Activated T-cell treated with anti-CD3 and anti-CD28 coated beads, Interleukin-2, amount 50 U/mL, for 72 hours (primary cell): ENCODE data around the gene PAM. TPM values are rescaled to one million over a fixed set of nuclear protein-coding genes. Genes with fewer than 3 reads are reported as not detected.
"Not testable (repeated sequence)": the region's sequence is repeated elsewhere in the genome, so short reads cannot be mapped to it uniquely, and the experiment has no call there.

Source experiments
- ATAC-seq, 2 donors: fragments of 150-1000 bp; cut with Tn5 transposase; replicated peaks in 1 of 2; 2 replicates each; pipeline ENCODE4 v1.10.0; 2021; ENCODE audit warnings: moderate library complexity in 2 of 2, mild to moderate bottlenecking in 1 of 2
- DNase-seq, 2 donors: peaks; one replicate each; pipeline ENCODE4 v3.0.0; 2021 to 2022; ENCODE audit warnings: mixed read lengths in 1 of 2
- H3K27ac Mint-ChIP-seq: one replicate; pipeline ENCODE4 v1.8.0; 2022; ENCODE audit warnings: mild to moderate bottlenecking, moderate library complexity, mixed read lengths
- H3K27me3 Mint-ChIP-seq: one replicate; pipeline ENCODE4 v1.8.0; 2022; ENCODE audit warnings: low read depth, mixed read lengths
- H3K36me3 Mint-ChIP-seq, 2 donors: one replicate each; pipeline ENCODE4 v1.8.0; 2022; ENCODE audit warnings: mixed read lengths in 2 of 2, mild to moderate bottlenecking in 1 of 2; ENCODE audit not compliant: insufficient read depth in 2 of 2
- H3K4me1 Mint-ChIP-seq: one replicate; pipeline ENCODE4 v1.8.0; 2022; ENCODE audit warnings: low read depth, mixed read lengths
- H3K4me3 Mint-ChIP-seq, 2 donors: one replicate each; pipeline ENCODE4 v1.8.0; 2022; ENCODE audit warnings: mild to moderate bottlenecking in 2 of 2, mixed read lengths in 2 of 2, moderate library complexity in 2 of 2
- H3K9me3 Mint-ChIP-seq, 2 donors: one replicate each; pipeline ENCODE4 v1.8.0; 2022; ENCODE audit warnings: mixed read lengths in 2 of 2
- total RNA-seq, 2 donors: library from RNA; stranded (reverse); gene quantifications; one replicate each; pipeline ENCODE4 v1.2.3, GENCODE V29; 2022

Gene PAM
- total RNA-seq, 2 donors from 2014 or later, result 41.7 to 56.6 TPM

DNA sequence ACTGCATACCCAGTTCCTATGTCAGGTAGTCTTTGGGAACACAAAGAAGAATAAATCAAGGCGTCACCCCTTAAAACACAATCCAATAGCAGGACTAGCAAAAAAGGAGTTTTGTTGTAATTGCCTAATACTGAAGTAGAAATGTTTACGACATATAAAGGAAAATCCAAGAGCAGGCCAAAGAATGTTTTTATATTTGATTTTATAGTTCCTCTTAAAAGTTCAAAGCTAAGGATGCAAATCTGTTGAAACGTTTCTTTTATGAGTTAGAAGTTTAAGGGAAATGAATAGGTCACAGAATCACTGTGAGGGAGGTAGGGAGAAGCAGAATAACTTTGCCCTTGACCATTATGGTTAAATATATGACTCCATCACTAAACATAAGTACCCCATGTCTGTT lies 136.1 kb downstream of the PAM start:
- ATAC-seq (no peak), DNase-seq (no peak)
- Mint-ChIP-seq H3K9me3 (peaks cover 0 to 2% of the 10 kb centered on the region in 2 donors), H3K4me1 (no peaks in the 10 kb centered on the region), H3K36me3 (peaks cover 0 to 2% of the 10 kb centered on the region in 2 donors), H3K27me3 (no peaks in the 10 kb centered on the region), H3K4me3 (no peak overlapping the region), H3K27ac (no peak overlapping the region)

GRCh38 chr5:102893942-102894341 lies 138.8 kb downstream of the PAM start:
- no peak overlapping the region for H3K27ac Mint-ChIP-seq

DNA sequence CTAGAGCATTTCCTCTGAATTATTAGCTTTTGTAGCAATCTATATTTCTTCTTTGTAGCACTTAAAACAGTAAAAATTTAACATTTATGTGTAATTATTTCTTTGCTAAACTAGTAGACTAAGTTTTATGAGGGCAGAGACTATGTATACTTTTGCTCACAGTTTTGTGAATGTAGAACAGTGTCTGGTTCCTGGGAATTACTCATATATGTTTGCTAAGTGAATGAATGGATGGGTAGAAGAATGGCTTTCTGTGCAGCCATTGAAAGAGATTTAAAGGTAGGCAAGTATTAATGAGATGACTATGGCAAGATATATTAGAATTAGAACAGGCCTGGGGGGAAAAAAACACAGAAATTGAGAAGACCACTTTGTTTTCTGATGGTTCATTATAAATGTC lies 140.1 kb downstream of the PAM start:
- Mint-ChIP-seq H3K27ac (no peak overlapping the region), H3K4me1 (no peaks in the 10 kb centered on the region), H3K27me3 (no peaks in the 10 kb centered on the region), H3K4me3 (no peak overlapping the region), H3K36me3 (no peaks in the 10 kb centered on the region), H3K9me3 (peaks cover 0 to 2% of the 10 kb centered on the region in 2 donors)
- DNase-seq (no peak), ATAC-seq (no peak)

More at GRCh38 chr5:102893942-102894341, 138.8 kb downstream of the PAM start:
- H3K4me3 Mint-ChIP-seq, result no peak overlapping the region
- H3K4me1 Mint-ChIP-seq, result no peaks in the 10 kb centered on the region
- H3K27me3 Mint-ChIP-seq, result no peaks in the 10 kb centered on the region
- H3K36me3 Mint-ChIP-seq, result no peaks in the 10 kb centered on the region
- peaks cover 0 to 2% of the 10 kb centered on the region in 2 donors for H3K9me3 Mint-ChIP-seq
- DNase-seq (no peak), ATAC-seq (no peak)

DNA sequence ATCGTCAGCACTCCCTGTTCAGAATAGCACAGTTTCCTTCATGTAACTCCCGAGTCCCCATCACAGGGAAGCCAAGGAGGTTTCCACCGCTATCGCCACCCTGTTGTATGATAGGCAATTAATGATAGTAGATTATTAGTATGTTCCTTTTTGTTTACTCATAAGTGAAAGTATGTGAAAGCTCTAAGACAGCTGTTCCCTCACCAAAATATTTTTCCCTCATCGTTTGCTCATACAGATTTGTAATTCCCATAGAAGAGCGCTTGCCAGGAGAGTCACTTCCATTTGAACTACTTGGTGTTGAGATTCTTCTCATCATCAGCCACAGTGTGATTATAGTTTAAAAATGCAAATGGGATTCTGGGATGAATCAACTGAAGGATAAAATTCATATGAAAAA lies 140.9 kb downstream of the PAM start:
- Mint-ChIP-seq H3K4me3 (no peak overlapping the region), H3K4me1 (no peaks in the 10 kb centered on the region), H3K9me3 (peaks cover 0 to 2% of the 10 kb centered on the region in 2 donors), H3K36me3 (no peaks in the 10 kb centered on the region), H3K27me3 (no peaks in the 10 kb centered on the region), H3K27ac (no peak overlapping the region)
- no peak for ATAC-seq
- no peak for DNase-seq

DNA sequence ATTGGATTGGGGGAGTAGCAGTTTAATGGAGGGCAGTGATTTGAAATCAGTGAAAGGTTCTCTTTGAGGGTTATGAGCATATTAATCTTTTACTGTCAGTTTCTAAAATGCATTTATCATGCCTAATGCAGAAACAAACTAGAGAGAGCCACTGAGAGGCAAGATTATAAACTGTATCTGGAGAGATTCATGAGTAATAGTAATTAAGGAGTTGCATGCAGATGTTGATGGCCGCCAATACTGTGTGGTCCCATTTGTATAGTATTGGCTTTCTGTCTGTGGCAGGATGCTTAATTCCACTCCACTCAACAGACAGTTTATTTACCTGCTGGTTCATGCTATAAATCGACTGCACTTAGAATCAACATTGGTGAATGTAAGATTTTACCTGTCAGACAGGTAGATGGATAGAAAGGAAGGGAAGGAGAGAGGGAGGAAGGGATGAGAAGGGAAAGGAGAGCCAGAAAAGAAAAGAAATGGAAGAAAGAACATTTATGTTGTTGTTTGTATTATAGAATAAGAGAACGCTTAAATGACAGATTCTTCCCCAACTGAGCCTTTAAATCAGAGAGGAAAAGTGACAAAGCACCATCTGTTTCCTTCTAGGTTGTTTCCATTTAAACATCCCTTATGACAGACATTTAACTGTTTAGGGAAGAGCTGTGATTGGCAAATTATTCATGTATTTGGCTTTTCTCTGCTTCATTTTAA lies 146.5 kb downstream of the PAM start:
- DNase-seq (no peak), ATAC-seq (no peak)
- H3K27me3 Mint-ChIP-seq, result no peaks in the 10 kb centered on the region
- no peaks in the 10 kb centered on the region for H3K9me3 Mint-ChIP-seq
- H3K4me3 Mint-ChIP-seq, result no peak overlapping the region
- H3K36me3 Mint-ChIP-seq, result peaks cover 2 to 3% of the 10 kb centered on the region in 2 donors
- H3K4me1 Mint-ChIP-seq, result no peaks in the 10 kb centered on the region
- no peak overlapping the region for H3K27ac Mint-ChIP-seq

DNA sequence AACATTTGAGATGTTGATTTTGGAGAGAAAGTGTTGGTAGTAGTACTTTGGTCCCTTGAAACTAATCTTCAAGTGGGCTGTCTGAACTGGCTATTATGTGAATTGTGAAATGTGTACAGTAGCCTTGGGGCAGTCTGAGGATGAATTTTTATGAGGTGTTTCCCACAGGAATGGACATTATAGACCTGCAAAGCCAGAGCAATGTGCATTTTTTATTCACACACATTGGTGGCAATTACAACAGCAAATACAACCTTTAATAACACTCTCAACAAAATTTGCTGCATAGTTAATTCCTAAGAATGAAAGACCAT lies 147.0 kb downstream of the PAM start:
- Mint-ChIP-seq H3K9me3 (no peaks in the 10 kb centered on the region), H3K36me3 (peaks cover 3% of the 10 kb centered on the region in 2 donors), H3K4me1 (no peaks in the 10 kb centered on the region), H3K4me3 (no peak overlapping the region), H3K27me3 (no peaks in the 10 kb centered on the region), H3K27ac (no peak overlapping the region)
- DNase-seq (no peak), ATAC-seq (no peak)

DNA sequence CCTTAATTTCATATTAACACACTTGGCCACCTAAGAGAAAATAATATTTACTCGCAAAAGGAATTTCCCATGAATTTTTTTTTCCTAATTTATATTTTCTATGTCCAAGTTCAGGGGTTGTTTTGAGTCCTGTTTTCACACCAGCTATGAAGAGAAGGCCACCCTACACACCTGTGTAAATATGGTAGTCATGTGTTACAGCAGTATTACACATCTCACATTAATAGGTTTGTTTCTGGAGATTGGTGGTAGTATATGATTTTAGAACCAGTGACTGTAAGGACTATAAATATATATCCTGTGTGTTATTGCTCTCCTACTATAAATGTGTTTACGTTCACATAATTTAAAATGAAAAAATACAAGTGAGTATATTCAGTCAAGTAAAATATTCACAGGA lies 147.5 kb downstream of the PAM start:
- H3K27ac Mint-ChIP-seq, result no peak overlapping the region
- H3K36me3 Mint-ChIP-seq, result peaks cover 3% of the 10 kb centered on the region in 2 donors
- H3K4me1 Mint-ChIP-seq, result no peaks in the 10 kb centered on the region
- H3K9me3 Mint-ChIP-seq, result no peaks in the 10 kb centered on the region
- DNase-seq, result no peak
- no peak overlapping the region for H3K4me3 Mint-ChIP-seq
- no peaks in the 10 kb centered on the region for H3K27me3 Mint-ChIP-seq
- no peak for ATAC-seq

DNA sequence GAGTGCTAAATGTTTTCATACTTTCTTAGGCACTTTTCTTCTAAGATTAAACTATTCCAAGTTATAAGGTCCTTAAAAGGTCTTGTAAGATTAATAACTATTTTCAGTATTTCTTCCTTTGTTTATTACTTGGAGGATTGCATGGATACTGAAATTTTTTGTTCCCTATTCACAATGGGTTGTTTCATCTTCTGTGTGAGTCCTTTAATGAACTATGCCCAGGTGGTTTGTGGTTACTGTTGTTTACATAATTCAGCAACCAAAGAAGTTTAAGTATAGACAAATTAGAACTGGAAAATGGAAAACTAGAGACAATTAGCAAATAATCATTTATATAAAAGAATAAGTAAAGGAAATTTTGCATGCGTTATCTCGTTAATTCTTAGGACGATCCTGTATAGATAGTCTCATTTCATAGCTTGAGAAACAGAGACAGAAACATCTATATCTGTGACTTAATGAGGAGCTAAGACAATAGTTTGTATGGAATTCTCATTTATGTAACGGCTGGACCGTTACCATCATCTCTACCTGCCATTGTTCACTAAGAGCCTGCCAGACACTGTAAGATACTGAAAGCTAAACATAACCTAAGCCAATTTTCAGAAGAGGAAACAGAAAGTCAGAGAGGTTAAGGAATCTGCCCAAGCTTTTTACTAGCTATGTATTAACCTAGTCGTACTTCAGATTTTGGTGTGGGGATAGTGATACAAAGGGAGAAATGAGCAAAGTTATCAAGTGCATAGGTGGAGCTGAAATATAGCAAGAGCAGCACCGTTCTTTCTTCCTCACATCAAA lies 148.2 kb downstream of the PAM start:
- Mint-ChIP-seq H3K27ac (no peak overlapping the region), H3K4me1 (no peaks in the 10 kb centered on the region), H3K36me3 (peaks cover 3 to 4% of the 10 kb centered on the region in 2 donors), H3K27me3 (no peaks in the 10 kb centered on the region), H3K4me3 (no peak overlapping the region), H3K9me3 (no peaks in the 10 kb centered on the region)
- DNase-seq (no peak), ATAC-seq (no peak)

DNA sequence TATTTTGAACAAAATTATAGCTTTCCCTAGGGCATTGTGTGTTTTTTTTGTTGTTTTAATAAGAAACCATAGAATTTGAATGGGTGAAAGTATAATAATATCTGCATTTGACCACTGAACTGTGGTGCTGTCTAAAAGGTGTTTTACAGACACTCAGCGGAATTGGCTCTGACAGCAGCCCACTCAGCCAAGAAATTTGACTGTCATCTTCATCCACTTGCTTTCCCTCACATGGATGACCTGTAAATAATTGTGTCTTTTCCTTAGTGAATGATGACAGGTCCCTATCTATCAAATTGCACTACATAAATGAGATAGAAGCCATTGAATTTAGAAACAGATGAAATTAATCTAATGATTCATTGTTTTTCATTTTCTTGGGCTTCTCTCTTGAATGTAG lies 150.0 kb downstream of the PAM start:
- H3K36me3 Mint-ChIP-seq, result peaks cover 3 to 5% of the 10 kb centered on the region in 2 donors
- H3K4me1 Mint-ChIP-seq, result no peaks in the 10 kb centered on the region
- no peaks in the 10 kb centered on the region for H3K27me3 Mint-ChIP-seq
- ATAC-seq, result no peak
- H3K9me3 Mint-ChIP-seq, result no peaks in the 10 kb centered on the region
- no peak overlapping the region for H3K4me3 Mint-ChIP-seq
- H3K27ac Mint-ChIP-seq, result no peak overlapping the region
- no peak for DNase-seq

- H3K4me3 Mint-ChIP-seq, H3K36me3 Mint-ChIP-seq, DNase-seq, H3K4me1 Mint-ChIP-seq, H3K27ac Mint-ChIP-seq, H3K27me3 Mint-ChIP-seq, ATAC-seq, H3K9me3 Mint-ChIP-seq: not testable (repeated sequence)
These were observed 152.0 kb downstream of the PAM start for GRCh38 chr5:102907099-102907498.

GRCh38 chr5:102910240-102911226 lies 155.4 kb downstream of the PAM start:
- Mint-ChIP-seq H3K27me3 (no peaks in the 10 kb centered on the region), H3K36me3 (peaks cover 3 to 5% of the 10 kb centered on the region in 2 donors), H3K4me1 (peaks cover 9% of the 10 kb centered on the region), H3K4me3 (no peak overlapping the region), H3K9me3 (no peaks in the 10 kb centered on the region), H3K27ac (no peak overlapping the region)
- ATAC-seq (no peak), DNase-seq (no peak)

- no peak for ATAC-seq
- no peaks in the 10 kb centered on the region for H3K9me3 Mint-ChIP-seq
- no peak overlapping the region for H3K27ac Mint-ChIP-seq
- no peaks in the 10 kb centered on the region for H3K27me3 Mint-ChIP-seq
- H3K4me1 Mint-ChIP-seq, result peaks cover 9% of the 10 kb centered on the region
- DNase-seq, result no peak
- H3K4me3 Mint-ChIP-seq, result no peak overlapping the region
- H3K36me3 Mint-ChIP-seq, result peaks cover 0 to 2% of the 10 kb centered on the region in 2 donors
These were observed 156.9 kb downstream of the PAM start for GRCh38 chr5:102911973-102912372.

DNA sequence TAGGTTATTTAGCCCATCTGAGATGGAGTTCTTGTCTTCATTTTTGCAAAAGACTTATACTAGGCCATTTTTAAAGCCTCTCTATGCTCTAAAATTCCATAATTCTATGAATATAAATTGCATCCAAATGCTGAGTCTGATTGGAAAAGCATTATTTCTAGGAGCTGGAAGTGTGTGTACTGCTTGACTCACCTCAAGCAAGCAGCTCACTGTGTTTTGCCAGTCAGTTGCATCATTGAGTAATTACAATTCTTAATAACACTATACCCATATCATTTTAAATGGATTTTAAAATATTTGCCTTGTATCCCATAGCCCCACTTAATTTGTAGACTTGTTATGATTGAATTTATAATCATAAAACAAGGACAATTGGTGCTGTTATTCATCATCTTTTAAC lies 161.0 kb downstream of the PAM start:
- ATAC-seq (no peak), DNase-seq (no peak)
- no peaks in the 10 kb centered on the region for H3K4me1 Mint-ChIP-seq
- no peak overlapping the region for H3K4me3 Mint-ChIP-seq
- H3K27ac Mint-ChIP-seq, result no peak overlapping the region
- no peaks in the 10 kb centered on the region for H3K36me3 Mint-ChIP-seq
- no peaks in the 10 kb centered on the region for H3K9me3 Mint-ChIP-seq
- H3K27me3 Mint-ChIP-seq, result no peaks in the 10 kb centered on the region
